ENCODE measurements around the gene KLHL25.

GRCh38 chr15:85745023-85745422 is 49.7 kb downstream of the KLHL25 start:
- TF ChIP-seq CTCF (IDR thresholded peaks at IDR 0.05) (no peak), POLR2A (IDR thresholded peaks at IDR 0.05) (no peak), POLR2AphosphoS5 (IDR thresholded peaks at IDR 0.05) (no peak)
